Ureter (tissue), 1 donor: Measurements from ENCODE around the gene FMC1. TPM values are rescaled to one million over a fixed set of nuclear protein-coding genes. Genes with fewer than 3 reads are reported as not detected.

Experiments used
- DNase-seq: peaks from one replicate; pipeline ENCODE4 v3.0.0-alpha.2; 2020; ENCODE audit warnings: low spot score
- total RNA-seq: library from RNA; stranded (reverse); gene quantifications from one replicate; pipeline ENCODE4 v1.2.4, GENCODE V29; 2023
- donor health status: DM: yes; HTN: yes; CAD: no.

Gene FMC1
- total RNA-seq, 1 donor from 2014 or later = 7.3 TPM

- DNase-seq = no peak
Measured at GRCh38 chr7:139374246-139374645, 33.1 kb downstream of the FMC1 start.

- DNase-seq = no peak
Measured at GRCh38 chr7:139382439-139382838, 41.3 kb downstream of the FMC1 start.

GRCh38 chr7:139384611-139385010 lies 43.5 kb downstream of the FMC1 start:
- no peak for DNase-seq

DNA sequence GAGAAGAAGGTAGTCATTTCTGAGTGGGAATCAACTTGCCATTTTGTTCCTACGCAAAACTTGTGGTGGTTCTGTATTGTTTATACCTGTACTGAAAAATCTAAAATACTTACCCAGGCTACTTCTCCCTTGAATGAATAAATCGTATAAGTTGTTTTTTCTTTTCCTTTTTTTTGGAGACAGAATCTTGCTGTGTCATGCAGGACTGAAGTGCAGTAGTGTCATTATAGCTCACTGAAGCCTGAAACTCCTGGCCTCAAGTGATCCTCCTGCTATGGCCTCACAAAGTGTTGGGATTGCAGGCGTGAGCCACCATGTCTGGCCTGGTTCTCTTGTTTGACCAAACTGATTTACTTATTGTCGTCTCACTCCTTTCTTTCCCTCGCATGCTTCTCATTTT lies 46.5 kb downstream of the FMC1 start:
- DNase-seq = no peak

DNA sequence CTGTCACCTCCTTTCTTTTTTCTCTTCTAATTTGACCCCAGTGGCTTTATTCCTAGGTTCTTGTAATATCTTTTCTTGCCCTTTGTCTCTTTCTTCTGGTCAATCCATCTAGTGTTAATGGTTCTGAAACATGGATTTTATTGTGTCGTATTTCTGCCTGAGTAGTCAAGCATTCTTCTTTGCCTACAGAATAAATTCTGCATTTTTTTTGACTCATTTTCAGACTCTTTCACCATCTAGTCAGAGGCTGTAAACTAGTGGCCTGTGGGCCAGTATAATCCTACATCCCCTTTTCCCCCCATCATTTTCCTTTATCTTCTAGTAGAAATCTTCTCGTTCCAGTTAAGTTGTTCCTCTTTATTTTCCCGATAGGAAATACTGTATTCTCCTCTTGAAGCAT lies 48.0 kb downstream of the FMC1 start:
- DNase-seq = no peak

DNA sequence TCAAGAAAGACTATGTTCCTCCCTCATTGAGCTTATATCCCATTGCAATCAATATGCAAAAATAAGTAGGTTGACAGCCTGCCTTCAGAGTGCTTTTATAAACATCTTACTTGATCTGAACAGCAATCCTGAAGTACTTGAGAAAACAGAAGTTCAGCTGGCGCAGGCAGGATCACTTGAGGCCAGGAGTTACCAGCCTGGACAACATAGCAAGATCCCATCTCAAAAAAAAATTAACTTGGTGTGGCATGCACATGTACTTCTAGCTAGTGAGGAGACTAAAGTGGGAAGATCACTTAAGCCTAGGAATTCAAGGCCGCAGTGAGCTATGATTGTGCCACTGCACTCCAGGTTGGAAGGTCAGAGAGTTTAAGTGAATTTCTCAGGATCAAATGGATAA lies 48.6 kb downstream of the FMC1 start:
- DNase-seq = no peak

DNA sequence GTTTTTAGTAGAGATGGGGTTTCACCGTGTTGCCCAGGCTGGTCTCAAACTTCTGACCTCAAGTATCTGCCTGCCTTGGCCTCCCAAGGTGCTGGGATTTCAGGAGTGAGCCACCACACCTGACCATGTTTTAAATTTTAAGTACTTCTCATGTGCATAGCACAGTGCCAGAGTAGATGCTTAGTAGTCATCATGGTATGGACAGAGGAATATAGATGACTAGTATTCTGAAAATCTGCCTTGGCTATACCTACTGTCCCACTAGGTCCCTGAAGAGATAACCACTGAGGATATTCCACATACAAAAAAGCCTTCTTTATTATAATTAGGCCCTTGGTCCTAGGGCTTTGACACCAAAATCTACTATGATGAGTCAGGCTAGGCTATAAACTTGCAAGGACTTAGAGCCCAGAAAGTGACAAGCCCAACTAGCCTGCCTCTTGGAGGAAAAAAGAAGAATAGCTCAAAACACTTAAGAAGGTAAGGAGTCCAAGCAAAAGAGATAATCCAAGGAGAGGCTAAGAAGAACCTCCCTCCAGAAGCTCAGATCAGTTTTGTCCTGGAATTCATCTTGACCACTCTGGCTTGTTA lies 52.6 kb downstream of the FMC1 start:
- no peak for DNase-seq

DNA sequence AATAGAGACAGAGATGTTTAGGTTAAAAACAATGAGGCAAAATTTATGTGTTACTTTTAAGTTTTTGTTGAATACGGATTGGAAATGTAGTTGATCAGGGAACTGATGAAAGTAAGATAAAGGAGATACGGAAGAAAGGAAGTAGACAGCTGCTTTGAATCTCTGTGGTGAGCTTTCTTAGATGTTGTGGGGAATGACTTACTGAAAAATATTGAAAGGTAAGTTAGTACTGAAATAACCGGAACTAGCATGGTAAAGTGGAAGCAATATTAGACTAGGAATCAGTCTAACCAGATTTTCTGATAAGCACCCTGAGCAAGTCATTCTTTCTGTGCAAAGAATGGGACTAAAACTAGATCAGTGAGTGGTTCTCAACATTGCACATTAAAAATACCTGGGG lies 53.4 kb downstream of the FMC1 start:
- DNase-seq = no peak

Other genes starting within 250 kb of the FMC1 start
- 30.0 TPM for gene ZC3HAV1, start 231.6 kb upstream of the FMC1 start, total RNA-seq
- gene UBN2, start 110.1 kb upstream of the FMC1 start, total RNA-seq = 36.1 TPM
- gene LUC7L2, start 18.6 kb downstream of the FMC1 start, total RNA-seq = 140 TPM
- 0.49 TPM for gene KLRG2, start 142.3 kb downstream of the FMC1 start, total RNA-seq
- gene CLEC2L, start 182.3 kb downstream of the FMC1 start, total RNA-seq = not detected